Stimulated activated CD4-positive, alpha-beta T cell treated with anti-CD3 and anti-CD28 coated beads, TNF-alpha, amount 100 ng/mL, for 1 hour (primary cell): ENCODE data around the gene STK17A.
"Not testable (repeated sequence)": the region's sequence is repeated elsewhere in the genome, so short reads cannot be mapped to it uniquely, and the experiment has no call there.

Experiments used
- DNase-seq, 3 donors: peaks; one replicate each; pipeline ENCODE4 v3.0.0-alpha.2; 2020; ENCODE audit warnings: low read depth in 3 of 3, low spot score in 1 of 3

Gene STK17A

GRCh38 chr7:43594020-43594419 is 11.1 kb downstream of the STK17A start:
- no peak for DNase-seq

- not testable (repeated sequence) for DNase-seq
Observed at GRCh38 chr7:43596426-43596825, 13.5 kb downstream of the STK17A start.

- DNase-seq = no peak
Observed at GRCh38 chr7:43600056-43600455, 17.1 kb downstream of the STK17A start.

- DNase-seq = no peak
Observed at GRCh38 chr7:43602256-43602655, 19.3 kb downstream of the STK17A start.

GRCh38 chr7:43604251-43604650 is 21.3 kb downstream of the STK17A start:
- no peak for DNase-seq

- DNase-seq = no peak
Observed at GRCh38 chr7:43609097-43609496, 26.2 kb downstream of the STK17A start.

GRCh38 chr7:43612128-43612527 is 29.2 kb downstream of the STK17A start:
- DNase-seq = no peak

GRCh38 chr7:43612599-43613589 is 30.0 kb downstream of the STK17A start:
- no peak for DNase-seq

GRCh38 chr7:43615558-43616145 is 32.7 kb downstream of the STK17A start:
- no peak for DNase-seq

GRCh38 chr7:43616977-43617376 is 34.1 kb downstream of the STK17A start:
- no peak for DNase-seq

- DNase-seq = no peak
Observed at GRCh38 chr7:43618073-43618472, 35.2 kb downstream of the STK17A start.

- DNase-seq = no peak
Observed at GRCh38 chr7:43619213-43620012, 36.5 kb downstream of the STK17A start.

GRCh38 chr7:43621729-43622448 is 39.0 kb downstream of the STK17A start:
- no peak for DNase-seq

GRCh38 chr7:43624156-43624555 is 41.2 kb downstream of the STK17A start:
- DNase-seq = no peak

- DNase-seq = no peak
Observed at GRCh38 chr7:43625453-43625852, 42.5 kb downstream of the STK17A start.

- no peak for DNase-seq
Observed at GRCh38 chr7:43625980-43626379, 43.1 kb downstream of the STK17A start.

- DNase-seq = no peak
Observed at GRCh38 chr7:43626695-43627094, 43.8 kb downstream of the STK17A start.

- not testable (repeated sequence) for DNase-seq
Observed at GRCh38 chr7:43627798-43628197, 44.9 kb downstream of the STK17A start.

- no peak for DNase-seq
Observed at GRCh38 chr7:43628431-43628830, 45.5 kb downstream of the STK17A start.

GRCh38 chr7:43629857-43630256 is 46.9 kb downstream of the STK17A start:
- no peak for DNase-seq

- DNase-seq = no peak
Observed at GRCh38 chr7:43630482-43630881, 47.6 kb downstream of the STK17A start.
